Liver (tissue), 3 donors: ENCODE measurements around the gene EFHD2.

Experiments
- EGR1 ChIP-seq, 2 donors: IDR thresholded peaks; 2 replicates each; pipeline ENCODE4 v1.6.1; 2016 to 2018; ENCODE audit warnings: antibody characterized with exemption in 2 of 2, low read depth in 2 of 2
- SP1 ChIP-seq: IDR thresholded peaks from 2 replicates; pipeline ENCODE4 v1.6.1; 2018; ENCODE audit warnings: antibody characterized with exemption, mild to moderate bottlenecking
- TAF1 ChIP-seq: conservative IDR thresholded peaks from 2 replicates; pipeline ENCODE4 v1.6.1; 2016; ENCODE audit warnings: antibody characterized with exemption, mild to moderate bottlenecking
- TF ChIP-seq, protein P1 (sequence below): fragments of 150-350 bp; IDR thresholded peaks from 2 replicates; pipeline ENCODE4 v1.5.1; 2017; ENCODE audit warnings: improper control_type of control experiment, low read depth, low read length; ENCODE audit not compliant: missing input control
- donor health status: healthy.
- donor health status: healthy.

DNA sequence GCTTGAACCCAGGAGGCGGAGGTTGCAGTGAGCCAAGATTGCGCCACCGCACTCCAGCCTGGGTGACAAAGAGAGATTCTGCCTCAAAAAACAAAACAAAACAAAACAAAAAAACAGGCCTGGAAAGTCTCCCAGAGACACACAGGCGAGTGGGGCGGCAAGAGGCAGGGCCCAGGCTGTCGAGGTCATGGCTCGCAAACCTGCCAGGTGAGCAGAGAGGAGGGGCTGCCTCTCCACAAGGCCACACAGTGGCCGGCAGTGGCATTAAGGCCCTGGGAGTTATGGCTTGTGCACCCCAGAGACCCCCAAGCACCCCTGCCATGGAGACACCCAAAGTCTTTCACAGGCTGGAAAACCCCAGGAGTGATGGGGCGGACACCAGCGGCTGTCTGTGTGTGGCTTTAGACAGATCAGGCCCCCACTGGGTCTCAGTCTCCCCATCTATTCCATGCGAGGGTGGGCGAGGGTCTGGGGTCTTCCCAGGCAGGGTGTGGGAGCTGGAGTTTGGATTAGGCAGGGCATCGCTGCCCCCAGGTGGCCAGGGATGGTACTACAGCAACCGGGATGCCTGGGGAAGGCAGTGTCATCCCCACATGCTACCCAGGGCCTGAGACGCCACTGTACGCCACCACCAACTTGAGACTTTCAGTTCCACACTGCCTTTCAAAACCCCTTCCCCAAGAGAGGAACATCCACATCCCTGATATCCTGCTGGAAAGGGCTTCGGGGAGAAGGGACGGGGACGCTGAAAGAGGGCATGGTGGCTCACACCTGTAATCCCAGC, 21.3 kb downstream of the EFHD2 start:
- TF ChIP-seq SP1 (no peak), TAF1 (no peak), EGR1 (IDR thresholded peaks at IDR 0.05; ENCODE audit: low read depth in 2 of 2) (no peak)
- TF ChIP-seq, protein P1, sequence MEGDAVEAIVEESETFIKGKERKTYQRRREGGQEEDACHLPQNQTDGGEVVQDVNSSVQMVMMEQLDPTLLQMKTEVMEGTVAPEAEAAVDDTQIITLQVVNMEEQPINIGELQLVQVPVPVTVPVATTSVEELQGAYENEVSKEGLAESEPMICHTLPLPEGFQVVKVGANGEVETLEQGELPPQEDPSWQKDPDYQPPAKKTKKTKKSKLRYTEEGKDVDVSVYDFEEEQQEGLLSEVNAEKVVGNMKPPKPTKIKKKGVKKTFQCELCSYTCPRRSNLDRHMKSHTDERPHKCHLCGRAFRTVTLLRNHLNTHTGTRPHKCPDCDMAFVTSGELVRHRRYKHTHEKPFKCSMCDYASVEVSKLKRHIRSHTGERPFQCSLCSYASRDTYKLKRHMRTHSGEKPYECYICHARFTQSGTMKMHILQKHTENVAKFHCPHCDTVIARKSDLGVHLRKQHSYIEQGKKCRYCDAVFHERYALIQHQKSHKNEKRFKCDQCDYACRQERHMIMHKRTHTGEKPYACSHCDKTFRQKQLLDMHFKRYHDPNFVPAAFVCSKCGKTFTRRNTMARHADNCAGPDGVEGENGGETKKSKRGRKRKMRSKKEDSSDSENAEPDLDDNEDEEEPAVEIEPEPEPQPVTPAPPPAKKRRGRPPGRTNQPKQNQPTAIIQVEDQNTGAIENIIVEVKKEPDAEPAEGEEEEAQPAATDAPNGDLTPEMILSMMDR: peak; percentile 92
